ENCODE data around the gene CADPS2. TPM values are rescaled to one million over a fixed set of nuclear protein-coding genes. Genes with fewer than 3 reads are reported as not detected.

Gene CADPS2
- total and polyA plus RNA-seq, 2 of the 4 experiments (the other 2 are of a cell fraction) = 0.10 to 0.54 TPM

GRCh38 chr7:122597277-122597676 lies 289.0 kb downstream of the CADPS2 start:
- no peaks in the 10 kb centered on the region for H3K9me1 ChIP-seq (ENCODE audit: insufficient read depth, low read length)
- CTCF ChIA-PET = no interaction called here
- in situ Hi-C loops (cut with MboI; ENCODE audit: low sequenced_read_pairs) = no loop called here

More at GRCh38 chr7:122597277-122597676, 289.0 kb downstream of the CADPS2 start:
- no peaks in the 10 kb centered on the region for H3K36me3 ChIP-seq (ENCODE audit: control insufficient read depth, insufficient read depth, low read length)
- no peak overlapping the region for H3K27ac ChIP-seq (ENCODE audit: insufficient read depth, low read length)
- no peak overlapping the region for H4K8ac ChIP-seq (ENCODE audit: low read depth in 2 of 2, low read length in 2 of 2)
- H3K4me3 ChIP-seq (ENCODE audit: insufficient read depth, low read depth, low read length) = no peak overlapping the region
- DNase-seq = no peak
- no peak overlapping the region for H2AK9ac ChIP-seq (replicated peaks; ENCODE audit: low read depth, low read length, poor library complexity)
- POLR2A ChIA-PET (ENCODE audit: unreplicated experiment) = no interaction called here
- no peak overlapping the region for H3K4me2 ChIP-seq (ENCODE audit: low read depth, low read length)
- H3K56ac ChIP-seq (ENCODE audit: extremely low read depth, insufficient read depth, low read length) = no peak overlapping the region
- dilution Hi-C loops (cut with HindIII; ENCODE audit: low sequenced_read_pairs, unreplicated experiment) = no loop called here
- H3K9me3 ChIP-seq (ENCODE audit: control insufficient read depth, insufficient read depth, low read length) = no peaks in the 10 kb centered on the region; the same call in 1 of the 2 replicates
- H2AK5ac ChIP-seq (ENCODE audit: low read depth, low read length) = no peak overlapping the region
- no peak overlapping the region for H2BK5ac ChIP-seq (ENCODE audit: low read depth, low read length, poor library complexity, severe bottlenecking)
- no peak overlapping the region for H2AFZ ChIP-seq (replicated peaks; ENCODE audit: low read length, poor library complexity)
- H2BK20ac ChIP-seq (ENCODE audit: low read depth, low read length) = no peak overlapping the region
- no peaks in the 10 kb centered on the region for H4K20me1 ChIP-seq (ENCODE audit: insufficient read depth, low read length)
- H3K4me1 ChIP-seq (ENCODE audit: control insufficient read depth, insufficient read depth, low read length) = no peaks in the 10 kb centered on the region
- no peak overlapping the region for H3K9ac ChIP-seq (ENCODE audit: low read depth, low read length)
- no peaks in the 10 kb centered on the region for H3K79me1 ChIP-seq (ENCODE audit: low read depth in 1 of 2, low read length in 2 of 2)
- WGBS, 2 experiments (ENCODE audit: extremely low coverage in 2 of 2, insufficient read length in 1 of 2) = no CpG with 5 or more reads among the region's 3 CpGs
- no peak overlapping the region for H2BK15ac ChIP-seq (ENCODE audit: low read depth, low read length)
- H3K18ac ChIP-seq (ENCODE audit: low read depth, low read length) = no peak overlapping the region
- H3K14ac ChIP-seq (replicated peaks; ENCODE audit: low read depth, low read length) = no peak overlapping the region
- BruUV-seq (replicated peaks) = no TSS peak
- no peak overlapping the region for H3K4ac ChIP-seq (ENCODE audit: low read depth, low read length)
- no peak for ATAC-seq (ENCODE audit: low read depth)
- intact Hi-C loops (cut with micrococcal nuclease) = no loop called here
- H3K23ac ChIP-seq (ENCODE audit: low read depth, low read length) = no peak overlapping the region
- H2BK120ac ChIP-seq (ENCODE audit: low read depth, low read length) = no peak overlapping the region
- no peak overlapping the region for H4K5ac ChIP-seq (ENCODE audit: low read depth, low read length)
- H3K27me3 ChIP-seq (ENCODE audit: control insufficient read depth, insufficient read depth, low read length) = no peaks in the 10 kb centered on the region
- TF ChIP-seq MAZ (IDR thresholded peaks at IDR 0.05; ENCODE audit: borderline replicate concordance, low read depth, low read length) (no peak), RAD21 (IDR thresholded peaks at IDR 0.05; ENCODE audit: low read length) (no peak), POLR2A (IDR thresholded peaks at IDR 0.05; ENCODE audit: low read depth, low read length) (no peak), MAFK (IDR thresholded peaks at IDR 0.05; ENCODE audit: low read depth, low read length) (no peak), FOS (IDR thresholded peaks at IDR 0.05; ENCODE audit: low read depth, low read length) (no peak), RCOR1 (IDR thresholded peaks at IDR 0.05; ENCODE audit: insufficient replicate concordance, low read length) (no peak), CTCF (conservative IDR thresholded peaks at IDR 0.05; ENCODE audit: low read depth, low read length) (no peak), NFE2L2 (IDR thresholded peaks at IDR 0.05; ENCODE audit: low read depth, low read length) (no peak), SMC3 (IDR thresholded peaks at IDR 0.05; ENCODE audit: low read depth, low read length) (no peak)
- H4K91ac ChIP-seq (ENCODE audit: insufficient read depth, low read depth, low read length) = no peak overlapping the region
